Measurements from ENCODE around the gene CDA. TPM values are rescaled to one million over a fixed set of nuclear protein-coding genes. Genes with fewer than 3 reads are reported as not detected.
A peak's percentile ranks its signal among the peaks of the same experiment; 100 is the strongest.

The CDA gene
- total RNA-seq, 4 donors from 2014 or later: 0.96 to 4.3 (median 3.1) TPM; not detected in 1

DNA sequence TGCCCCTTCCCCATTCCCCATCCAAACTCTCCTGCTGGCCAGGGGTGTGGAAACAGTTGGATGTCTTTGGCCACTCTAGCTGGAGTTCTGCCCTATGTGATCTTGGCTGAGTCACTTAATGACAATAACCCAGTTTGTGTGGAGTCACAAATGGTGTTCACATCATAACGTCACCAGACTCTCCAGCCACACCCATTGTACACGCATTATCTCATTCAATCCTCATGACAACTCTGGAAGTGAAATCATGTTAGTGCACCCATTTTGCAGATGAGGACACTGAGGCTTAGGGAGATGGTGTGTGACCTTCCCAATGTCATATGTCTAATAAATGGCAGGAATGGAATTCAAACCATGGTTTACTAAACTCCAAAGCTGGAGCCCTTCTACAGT is 1.2 kb upstream of the CDA start:
- peaks cover 74% of the 10 kb centered on the region for H3K27me3 ChIP-seq
- TF ChIP-seq POLR2A (IDR thresholded peaks at IDR 0.05) (no peak), POLR2AphosphoS5 (IDR thresholded peaks at IDR 0.05) (no peak), EP300 (IDR thresholded peaks at IDR 0.05) (no peak)
- TF ChIP-seq, protein P1, sequence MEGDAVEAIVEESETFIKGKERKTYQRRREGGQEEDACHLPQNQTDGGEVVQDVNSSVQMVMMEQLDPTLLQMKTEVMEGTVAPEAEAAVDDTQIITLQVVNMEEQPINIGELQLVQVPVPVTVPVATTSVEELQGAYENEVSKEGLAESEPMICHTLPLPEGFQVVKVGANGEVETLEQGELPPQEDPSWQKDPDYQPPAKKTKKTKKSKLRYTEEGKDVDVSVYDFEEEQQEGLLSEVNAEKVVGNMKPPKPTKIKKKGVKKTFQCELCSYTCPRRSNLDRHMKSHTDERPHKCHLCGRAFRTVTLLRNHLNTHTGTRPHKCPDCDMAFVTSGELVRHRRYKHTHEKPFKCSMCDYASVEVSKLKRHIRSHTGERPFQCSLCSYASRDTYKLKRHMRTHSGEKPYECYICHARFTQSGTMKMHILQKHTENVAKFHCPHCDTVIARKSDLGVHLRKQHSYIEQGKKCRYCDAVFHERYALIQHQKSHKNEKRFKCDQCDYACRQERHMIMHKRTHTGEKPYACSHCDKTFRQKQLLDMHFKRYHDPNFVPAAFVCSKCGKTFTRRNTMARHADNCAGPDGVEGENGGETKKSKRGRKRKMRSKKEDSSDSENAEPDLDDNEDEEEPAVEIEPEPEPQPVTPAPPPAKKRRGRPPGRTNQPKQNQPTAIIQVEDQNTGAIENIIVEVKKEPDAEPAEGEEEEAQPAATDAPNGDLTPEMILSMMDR (IDR thresholded peaks at IDR 0.05): no peak
- peak overlapping the region in 3 of 4 donors; percentile 7 to 40 (median 24) for H3K27ac ChIP-seq
- no peaks in the 10 kb centered on the region for H3K36me3 ChIP-seq
- ATAC-seq: peak; percentile 73
- 43% methylated on average over 1 of the region's 2 CpGs; no CpG with 5 or more reads in 1 of the 2 donors for WGBS, 2 donors (ENCODE audit: low coverage in 1 of 2)
- peaks cover 0 to 10% (median 0%) of the 10 kb centered on the region in 3 donors for H3K4me1 ChIP-seq
- H3K4me3 ChIP-seq: no peak overlapping the region
- H3K9me3 ChIP-seq: peaks cover 0 to 3% (median 0%) of the 10 kb centered on the region in 3 donors

- peak overlapping the region in 1 of 2 donors; percentile 33 for H3K4me3 ChIP-seq
- TF ChIP-seq EP300 (IDR thresholded peaks at IDR 0.05) (no peak), POLR2AphosphoS5 (IDR thresholded peaks at IDR 0.05) (no peak), POLR2A (IDR thresholded peaks at IDR 0.05) (no peak)
- TF ChIP-seq, protein P1 (IDR thresholded peaks at IDR 0.05): no peak
- peaks cover 0 to 10% (median 0%) of the 10 kb centered on the region in 3 donors for H3K4me1 ChIP-seq
- H3K9me3 ChIP-seq: peaks cover 0 to 3% (median 0%) of the 10 kb centered on the region in 3 donors
- WGBS, 2 donors (ENCODE audit: low coverage in 1 of 2): 2 to 10% methylated on average over 8 to 9 of the region's 24 CpGs
- H3K27ac ChIP-seq: peak overlapping the region in 3 of 4 donors; percentile 68 to 75 (median 73)
- no peaks in the 10 kb centered on the region for H3K36me3 ChIP-seq
- peak; percentile 45 for ATAC-seq
- H3K27me3 ChIP-seq: peaks cover 87% of the 10 kb centered on the region
Measured at GRCh38 chr1:20589331-20590278, 708 bp downstream of the CDA start.

GRCh38 chr1:20590306-20590777 is 1.4 kb downstream of the CDA start:
- Histone ChIP-seq H3K9me3 (peaks cover 0 to 3% (median 0%) of the 10 kb centered on the region in 3 donors), H3K27ac (peak overlapping the region in 3 of 4 donors; percentile 68 to 75 (median 73)), H3K4me3 (peak overlapping the region in 1 of 2 donors; percentile 33), H3K36me3 (no peaks in the 10 kb centered on the region), H3K4me1 (peaks cover 0 to 10% (median 0%) of the 10 kb centered on the region in 3 donors), H3K27me3 (peaks cover 88% of the 10 kb centered on the region)
- TF ChIP-seq POLR2AphosphoS5 (IDR thresholded peaks at IDR 0.05): peak; percentile 20
- no peak for TF ChIP-seq EP300 (IDR thresholded peaks at IDR 0.05)
- ATAC-seq: peak; percentile 59
- 15 to 20% methylated on average over 5 of the region's 7 CpGs for WGBS, 2 donors (ENCODE audit: low coverage in 1 of 2)

GRCh38 chr1:20593756-20594155 is 4.9 kb downstream of the CDA start:
- no peak for TF ChIP-seq EP300 (IDR thresholded peaks at IDR 0.05)
- TF ChIP-seq POLR2A (IDR thresholded peaks at IDR 0.05): no peak
- TF ChIP-seq, protein P1 (IDR thresholded peaks at IDR 0.05): no peak
- TF ChIP-seq POLR2AphosphoS5 (IDR thresholded peaks at IDR 0.05): no peak
- Histone ChIP-seq H3K36me3 (no peaks in the 10 kb centered on the region), H3K4me1 (peaks cover 0 to 7% (median 0%) of the 10 kb centered on the region in 3 donors), H3K27me3 (peaks cover 58% of the 10 kb centered on the region), H3K9me3 (no peaks in the 10 kb centered on the region), H3K27ac (no peak overlapping the region), H3K4me3 (no peak overlapping the region)
- no peak for ATAC-seq
- WGBS, 2 donors (ENCODE audit: low coverage in 1 of 2): 100% methylated on average over 2 of the region's 5 CpGs; no CpG with 5 or more reads in 1 of the 2 donors

DNA sequence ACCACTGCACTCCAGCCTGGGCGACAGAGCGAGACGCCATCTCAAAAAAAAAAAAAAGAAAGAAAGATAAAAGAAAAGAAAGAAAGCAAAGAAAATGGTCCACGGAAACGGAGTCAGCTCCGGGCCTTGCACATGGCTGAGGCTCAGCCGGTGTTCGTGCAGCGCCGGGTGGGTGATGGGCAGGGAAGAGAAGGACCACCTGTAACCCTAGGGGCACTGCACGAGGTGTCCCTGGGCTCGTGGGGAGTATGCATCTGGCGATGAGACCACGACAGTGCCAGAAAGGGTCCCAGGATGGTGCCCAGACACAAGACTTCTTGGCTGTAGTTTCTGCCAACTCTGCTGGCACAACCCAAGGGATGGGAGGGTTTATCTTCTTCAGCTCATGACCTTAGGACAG is 5.8 kb downstream of the CDA start:
- Histone ChIP-seq H3K9me3 (no peaks in the 10 kb centered on the region), H3K4me1 (no peaks in the 10 kb centered on the region), H3K27ac (no peak overlapping the region), H3K27me3 (peaks cover 48% of the 10 kb centered on the region), H3K36me3 (no peaks in the 10 kb centered on the region), H3K4me3 (no peak overlapping the region)
- TF ChIP-seq EP300 (IDR thresholded peaks at IDR 0.05) (no peak), POLR2A (IDR thresholded peaks at IDR 0.05) (no peak), POLR2AphosphoS5 (IDR thresholded peaks at IDR 0.05) (no peak)
- TF ChIP-seq, protein P1 (IDR thresholded peaks at IDR 0.05): no peak
- WGBS, 2 donors (ENCODE audit: low coverage in 1 of 2): 85% methylated on average over 12 of the region's 14 CpGs; no CpG with 5 or more reads in 1 of the 2 donors
- no peak for ATAC-seq
